GM18868 (cell line): ENCODE measurements around the gene ZNF133.
"Not testable (repeated sequence)": the region's sequence is repeated elsewhere in the genome, so short reads cannot be mapped to it uniquely, and the experiment has no call there.

Experiments used
- ATAC-seq: cut with Tn5 transposase; IDR thresholded peaks from one replicate; pipeline ENCODE4 v1.9.1; 2021; ENCODE audit warnings: mild to moderate bottlenecking, moderate library complexity; ENCODE audit not compliant: unreplicated experiment

Gene ZNF133

GRCh38 chr20:18287915-18288748 is at the start of gene ZNF133:
TSS of gene ZNF133 (plus strand) at chr20:18288527. CDS start at chr20:18305687, 17,160 bp downstream.
- peak; percentile 96 for ATAC-seq

- no peak for ATAC-seq
Observed at GRCh38 chr20:18240997-18241396, 47.3 kb upstream of the ZNF133 start.

GRCh38 chr20:18243802-18244201 is 44.5 kb upstream of the ZNF133 start:
- no peak for ATAC-seq

- not testable (repeated sequence) for ATAC-seq
Observed at GRCh38 chr20:18248545-18248944, 39.8 kb upstream of the ZNF133 start.

GRCh38 chr20:18250217-18250616 is 38.1 kb upstream of the ZNF133 start:
- ATAC-seq: no peak

- no peak for ATAC-seq
Observed at GRCh38 chr20:18252597-18253451, 35.5 kb upstream of the ZNF133 start.

GRCh38 chr20:18254615-18255014 is 33.7 kb upstream of the ZNF133 start:
- ATAC-seq: no peak

- no peak for ATAC-seq
Observed at GRCh38 chr20:18255526-18255925, 32.8 kb upstream of the ZNF133 start.

GRCh38 chr20:18256440-18257090 is 31.8 kb upstream of the ZNF133 start:
- ATAC-seq: no peak

- ATAC-seq: no peak
Observed at GRCh38 chr20:18258126-18258860, 30.0 kb upstream of the ZNF133 start.

- no peak for ATAC-seq
Observed at GRCh38 chr20:18259730-18260129, 28.6 kb upstream of the ZNF133 start.

- ATAC-seq: no peak
Observed at GRCh38 chr20:18263723-18264122, 24.6 kb upstream of the ZNF133 start.

- ATAC-seq: no peak
Observed at GRCh38 chr20:18265441-18265840, 22.9 kb upstream of the ZNF133 start.

- no peak for ATAC-seq
Observed at GRCh38 chr20:18266282-18266681, 22.0 kb upstream of the ZNF133 start.

- no peak for ATAC-seq
Observed at GRCh38 chr20:18267815-18268214, 20.5 kb upstream of the ZNF133 start.

- no peak for ATAC-seq
Observed at GRCh38 chr20:18271160-18271559, 17.2 kb upstream of the ZNF133 start.

- no peak for ATAC-seq
Observed at GRCh38 chr20:18272451-18272850, 15.9 kb upstream of the ZNF133 start.

GRCh38 chr20:18273738-18274137 is 14.6 kb upstream of the ZNF133 start:
- ATAC-seq: no peak

GRCh38 chr20:18275960-18276359 is 12.4 kb upstream of the ZNF133 start:
- ATAC-seq: not testable (repeated sequence)

GRCh38 chr20:18276821-18277220 is 11.5 kb upstream of the ZNF133 start:
- peak; percentile 81 for ATAC-seq

- ATAC-seq: no peak
Observed at GRCh38 chr20:18279242-18279641, 9.1 kb upstream of the ZNF133 start.
